Measurements from ENCODE around the gene GBA3.

DNA sequence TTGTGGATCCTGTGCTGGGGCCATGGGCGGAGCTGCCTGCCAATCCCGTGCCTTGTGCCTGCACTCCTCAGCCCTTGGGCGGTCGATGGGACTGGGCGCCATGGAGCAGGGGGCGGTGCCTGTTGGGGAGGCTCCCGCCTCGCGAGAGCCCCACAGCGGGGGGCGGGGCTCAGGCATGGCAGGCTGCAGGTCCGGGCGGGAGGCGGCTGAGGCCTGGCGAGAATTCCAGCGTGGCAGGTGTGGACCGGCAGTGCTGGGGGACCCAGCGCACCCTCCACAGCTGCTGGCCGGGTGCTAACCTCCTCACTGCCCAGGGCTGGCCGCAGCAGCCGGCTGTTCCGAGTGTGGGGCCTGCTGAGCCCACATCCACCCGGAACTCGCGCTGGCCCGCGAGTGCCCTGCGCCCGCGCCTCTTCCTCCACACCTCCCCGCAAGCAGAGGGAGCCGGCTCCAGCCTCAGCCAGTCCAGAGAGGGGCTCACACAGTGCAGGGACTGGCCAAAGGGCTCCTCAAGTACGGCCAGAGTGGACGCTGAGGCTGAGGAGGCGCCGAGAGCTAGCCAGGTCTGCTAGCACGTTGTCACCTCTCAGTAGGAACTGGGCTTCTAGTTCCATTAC, 85.9 kb downstream of the GBA3 start:
- TF ChIP-seq, protein P1, sequence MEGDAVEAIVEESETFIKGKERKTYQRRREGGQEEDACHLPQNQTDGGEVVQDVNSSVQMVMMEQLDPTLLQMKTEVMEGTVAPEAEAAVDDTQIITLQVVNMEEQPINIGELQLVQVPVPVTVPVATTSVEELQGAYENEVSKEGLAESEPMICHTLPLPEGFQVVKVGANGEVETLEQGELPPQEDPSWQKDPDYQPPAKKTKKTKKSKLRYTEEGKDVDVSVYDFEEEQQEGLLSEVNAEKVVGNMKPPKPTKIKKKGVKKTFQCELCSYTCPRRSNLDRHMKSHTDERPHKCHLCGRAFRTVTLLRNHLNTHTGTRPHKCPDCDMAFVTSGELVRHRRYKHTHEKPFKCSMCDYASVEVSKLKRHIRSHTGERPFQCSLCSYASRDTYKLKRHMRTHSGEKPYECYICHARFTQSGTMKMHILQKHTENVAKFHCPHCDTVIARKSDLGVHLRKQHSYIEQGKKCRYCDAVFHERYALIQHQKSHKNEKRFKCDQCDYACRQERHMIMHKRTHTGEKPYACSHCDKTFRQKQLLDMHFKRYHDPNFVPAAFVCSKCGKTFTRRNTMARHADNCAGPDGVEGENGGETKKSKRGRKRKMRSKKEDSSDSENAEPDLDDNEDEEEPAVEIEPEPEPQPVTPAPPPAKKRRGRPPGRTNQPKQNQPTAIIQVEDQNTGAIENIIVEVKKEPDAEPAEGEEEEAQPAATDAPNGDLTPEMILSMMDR (IDR thresholded peaks at IDR 0.05), result no peak
- no peak for TF ChIP-seq POLR2A (IDR thresholded peaks at IDR 0.05)

Data from esophagus squamous epithelium (tissue), 4 donors.